Measurements from ENCODE around the gene TMEM198.

DNA sequence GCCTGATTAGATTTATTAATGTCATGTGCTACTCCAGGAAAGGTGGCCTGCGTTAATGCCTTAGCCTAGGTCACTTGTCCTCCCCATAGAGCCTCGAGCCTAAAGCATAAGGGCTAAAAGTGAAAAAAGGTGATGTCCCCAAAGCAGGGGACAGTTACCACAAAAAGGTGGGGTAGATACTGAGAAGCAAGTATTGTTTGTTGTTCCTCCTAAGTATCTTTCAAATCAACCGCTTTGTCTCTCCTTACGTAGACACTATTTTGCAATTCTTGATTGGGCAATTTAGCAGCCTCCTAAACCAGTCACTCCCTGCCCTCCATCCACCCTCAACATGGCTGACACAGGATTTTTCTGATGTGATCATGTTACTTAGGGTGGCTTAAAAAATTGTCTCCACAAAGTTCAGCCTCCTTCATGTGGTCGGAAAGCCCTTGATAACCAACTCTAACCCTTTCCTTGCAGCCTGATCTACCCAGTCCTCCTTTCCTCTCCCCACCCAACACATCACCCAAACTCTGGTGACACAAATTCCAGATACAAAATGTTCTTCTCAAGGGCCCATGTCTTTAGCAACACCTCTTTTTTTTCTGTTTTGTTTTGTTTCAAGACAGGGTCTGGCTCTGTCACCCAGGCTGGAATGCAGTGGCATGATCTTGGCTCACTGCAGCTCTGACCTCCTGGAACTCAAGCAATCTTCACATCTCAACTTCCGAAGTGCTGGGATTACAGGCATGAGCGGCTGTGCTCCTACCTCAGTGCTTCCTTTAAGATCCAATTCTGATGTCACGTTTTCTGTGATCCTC lies 35.2 kb downstream of the TMEM198 start:
- no peak for TF ChIP-seq POLR2A (IDR thresholded peaks at IDR 0.05)
- TF ChIP-seq, protein P1, sequence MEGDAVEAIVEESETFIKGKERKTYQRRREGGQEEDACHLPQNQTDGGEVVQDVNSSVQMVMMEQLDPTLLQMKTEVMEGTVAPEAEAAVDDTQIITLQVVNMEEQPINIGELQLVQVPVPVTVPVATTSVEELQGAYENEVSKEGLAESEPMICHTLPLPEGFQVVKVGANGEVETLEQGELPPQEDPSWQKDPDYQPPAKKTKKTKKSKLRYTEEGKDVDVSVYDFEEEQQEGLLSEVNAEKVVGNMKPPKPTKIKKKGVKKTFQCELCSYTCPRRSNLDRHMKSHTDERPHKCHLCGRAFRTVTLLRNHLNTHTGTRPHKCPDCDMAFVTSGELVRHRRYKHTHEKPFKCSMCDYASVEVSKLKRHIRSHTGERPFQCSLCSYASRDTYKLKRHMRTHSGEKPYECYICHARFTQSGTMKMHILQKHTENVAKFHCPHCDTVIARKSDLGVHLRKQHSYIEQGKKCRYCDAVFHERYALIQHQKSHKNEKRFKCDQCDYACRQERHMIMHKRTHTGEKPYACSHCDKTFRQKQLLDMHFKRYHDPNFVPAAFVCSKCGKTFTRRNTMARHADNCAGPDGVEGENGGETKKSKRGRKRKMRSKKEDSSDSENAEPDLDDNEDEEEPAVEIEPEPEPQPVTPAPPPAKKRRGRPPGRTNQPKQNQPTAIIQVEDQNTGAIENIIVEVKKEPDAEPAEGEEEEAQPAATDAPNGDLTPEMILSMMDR (IDR thresholded peaks at IDR 0.05): no peak
